ENCODE results near the gene ADAM15. TPM values are rescaled to one million over a fixed set of nuclear protein-coding genes. Genes with fewer than 3 reads are reported as not detected.

Gene ADAM15
- total RNA-seq, 4 donors from 2014 or later = 30.3 to 42.8 (median 36.9) TPM

DNA sequence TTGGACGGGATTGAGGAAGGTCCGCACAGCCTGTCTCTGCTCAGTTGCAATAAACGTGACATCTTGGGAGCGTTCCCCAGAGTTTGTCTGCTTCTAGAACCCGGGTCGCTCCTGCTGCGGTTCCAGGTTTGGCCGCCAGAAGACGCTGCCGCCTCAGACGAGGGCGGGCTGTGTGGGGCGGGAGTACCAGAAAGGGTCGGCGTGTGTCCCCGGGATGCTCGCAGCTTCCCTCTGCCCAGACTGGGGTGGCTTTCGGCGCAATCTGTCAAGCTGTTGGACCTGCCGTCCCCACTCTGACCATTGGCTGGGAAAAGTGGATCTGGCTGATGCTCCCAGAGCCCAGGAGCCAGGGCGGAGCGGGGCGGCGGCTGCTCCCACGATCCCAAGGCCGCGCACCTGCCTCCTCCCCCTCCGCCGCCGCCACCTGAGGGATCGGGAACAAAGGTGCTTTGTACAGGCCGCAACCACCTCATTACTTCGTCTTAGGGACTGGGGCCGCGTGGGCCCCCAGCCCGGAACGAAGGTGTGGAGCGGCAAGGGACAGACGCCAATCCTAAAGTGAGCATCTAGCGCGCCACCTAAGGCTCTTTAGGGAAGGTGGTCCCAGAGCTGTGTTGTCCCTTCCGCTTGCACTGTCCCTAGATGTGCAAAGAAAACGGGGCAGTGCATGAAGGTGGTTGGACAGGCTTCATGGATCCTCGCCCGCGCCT is 11.7 kb downstream of the ADAM15 start:
- in situ Hi-C loops (cut with MboI; ENCODE audit: low sequenced_read_pairs in 4 of 4) (loop anchor here in 1 of 4 donors (25.0 kb wide), 1 partner anchor 101 kb away; the partner anchor contains the start of genes CKS1B, PBXIP1, PYGO2 and SHC1), intact Hi-C loops (cut with DNase I; ENCODE audit: low total_unique reads) (loop anchor here (1.0 kb wide), 1 partner anchor 22 kb away; no protein-coding TSS in a partner anchor)
- Histone ChIP-seq H3K4me1 (peaks cover 9 to 18% of the 10 kb centered on the region in 2 donors), H3K36me3 (peaks cover 0 to 30% of the 10 kb centered on the region in 2 donors), H3K4me3 (peak overlapping the region; percentile 60 to 91 (median 78)), H3K27ac (no peak overlapping the region), H3K9me3 (no peaks in the 10 kb centered on the region), H3K27me3 (no peaks in the 10 kb centered on the region)
- ATAC-seq = no peak
- TF ChIP-seq POLR2A (IDR thresholded peaks at IDR 0.05) = no peak
- TF ChIP-seq, protein P1, sequence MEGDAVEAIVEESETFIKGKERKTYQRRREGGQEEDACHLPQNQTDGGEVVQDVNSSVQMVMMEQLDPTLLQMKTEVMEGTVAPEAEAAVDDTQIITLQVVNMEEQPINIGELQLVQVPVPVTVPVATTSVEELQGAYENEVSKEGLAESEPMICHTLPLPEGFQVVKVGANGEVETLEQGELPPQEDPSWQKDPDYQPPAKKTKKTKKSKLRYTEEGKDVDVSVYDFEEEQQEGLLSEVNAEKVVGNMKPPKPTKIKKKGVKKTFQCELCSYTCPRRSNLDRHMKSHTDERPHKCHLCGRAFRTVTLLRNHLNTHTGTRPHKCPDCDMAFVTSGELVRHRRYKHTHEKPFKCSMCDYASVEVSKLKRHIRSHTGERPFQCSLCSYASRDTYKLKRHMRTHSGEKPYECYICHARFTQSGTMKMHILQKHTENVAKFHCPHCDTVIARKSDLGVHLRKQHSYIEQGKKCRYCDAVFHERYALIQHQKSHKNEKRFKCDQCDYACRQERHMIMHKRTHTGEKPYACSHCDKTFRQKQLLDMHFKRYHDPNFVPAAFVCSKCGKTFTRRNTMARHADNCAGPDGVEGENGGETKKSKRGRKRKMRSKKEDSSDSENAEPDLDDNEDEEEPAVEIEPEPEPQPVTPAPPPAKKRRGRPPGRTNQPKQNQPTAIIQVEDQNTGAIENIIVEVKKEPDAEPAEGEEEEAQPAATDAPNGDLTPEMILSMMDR (IDR thresholded peaks at IDR 0.05 in 4 of 5, conservative IDR thresholded peaks at IDR 0.05 in 1 of 5) = peak; percentile 44 to 61 (median 56)
- DNase-seq = no peak

DNA sequence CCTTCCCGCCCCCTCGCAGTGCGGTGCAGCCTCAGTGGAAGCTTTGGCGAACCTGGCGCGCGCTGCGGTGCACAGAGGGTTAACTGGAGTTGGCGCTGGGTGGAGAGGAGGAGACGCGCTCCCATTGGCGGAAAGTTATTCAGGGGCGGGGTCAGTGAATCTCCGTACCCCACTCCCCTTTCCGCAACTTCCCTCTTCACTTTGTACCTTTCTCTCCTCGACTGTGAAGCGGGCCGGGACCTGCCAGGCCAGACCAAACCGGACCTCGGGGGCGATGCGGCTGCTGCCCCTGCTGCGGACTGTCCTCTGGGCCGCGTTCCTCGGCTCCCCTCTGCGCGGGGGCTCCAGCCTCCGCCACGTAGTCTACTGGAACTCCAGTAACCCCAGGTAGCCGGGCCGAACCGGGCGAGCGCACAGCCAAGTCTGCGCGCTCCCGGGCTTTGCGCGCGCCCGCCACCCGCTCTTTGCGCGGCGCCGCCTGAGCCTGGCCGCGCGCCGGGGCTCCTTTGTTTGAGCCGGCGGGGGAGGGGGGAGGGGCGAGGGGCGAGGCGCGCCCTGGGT is 12.5 kb downstream of the ADAM15 start, which contains the start of gene EFNA4:
Gene EFNA4 (plus strand): TSS at position 191 of the 561 bp plus-strand sequence. CDS start 84 bp downstream, at position 275.
- intact Hi-C loops (cut with DNase I; ENCODE audit: low total_unique reads) = loop anchor here (1.0 kb wide), 1 partner anchor 22 kb away; no protein-coding TSS in a partner anchor
- Histone ChIP-seq H3K27ac (peak within 1 kb of the TSS; percentile 69 to 80 (median 75)), H3K36me3 (peaks cover 0 to 22% of the 10 kb centered on the region in 2 donors), H3K4me3 (peak within 1 kb of the TSS; percentile 60 to 91 (median 78)), H3K9me3 (no peaks in the 10 kb centered on the region), H3K27me3 (no peaks in the 10 kb centered on the region), H3K4me1 (peaks cover 9 to 18% of the 10 kb centered on the region in 2 donors)
- DNase-seq (peak; percentile 69 to 72), ATAC-seq (peak; percentile 91 to 93)
- in situ Hi-C loops (cut with MboI; ENCODE audit: low sequenced_read_pairs in 4 of 4) = loop anchor here in 1 of 4 donors (25.0 kb wide), 1 partner anchor 101 kb away; the partner anchor contains the start of genes CKS1B, PBXIP1, PYGO2 and SHC1
- TF ChIP-seq, protein P1 (IDR thresholded peaks at IDR 0.05 in 4 of 5, conservative IDR thresholded peaks at IDR 0.05 in 1 of 5) = no peak
- TF ChIP-seq POLR2A (IDR thresholded peaks at IDR 0.05) = peak in 1 of 2 donors; percentile 28

DNA sequence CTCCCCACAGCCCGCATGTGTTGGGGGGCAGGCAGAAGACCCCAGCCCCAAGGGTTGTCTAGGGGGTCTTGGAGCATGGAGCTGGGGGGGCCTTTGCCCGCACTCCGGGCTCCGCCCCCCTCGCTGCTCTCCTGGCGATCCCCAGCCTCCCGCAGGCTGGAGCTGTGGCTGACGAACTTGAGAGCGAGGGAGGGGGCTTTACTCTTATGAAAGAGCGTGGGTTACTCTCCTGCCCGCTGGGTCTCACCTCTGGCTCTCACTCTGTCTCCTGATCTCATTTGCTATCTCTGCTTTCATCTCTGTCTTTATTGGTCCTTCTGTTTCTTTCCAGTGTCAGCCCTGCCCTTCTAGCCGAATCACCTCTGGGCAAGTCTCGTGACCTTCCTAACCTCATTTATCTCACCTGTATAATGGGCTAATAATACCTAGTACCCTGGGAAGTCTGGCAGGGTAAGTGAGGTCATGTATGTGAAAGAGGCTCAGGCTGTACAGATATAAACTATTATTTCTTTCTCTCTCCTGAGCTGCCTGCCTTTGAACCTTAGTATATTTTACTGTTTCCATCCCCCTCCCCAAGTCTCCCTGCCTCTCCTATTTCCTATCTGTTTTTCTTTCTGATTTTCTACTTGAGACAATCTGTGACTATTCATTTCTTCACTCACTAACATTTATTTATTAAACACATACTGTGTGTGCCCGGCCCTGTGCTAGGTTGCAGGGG is 13.2 kb downstream of the ADAM15 start:
- peaks cover 9 to 18% of the 10 kb centered on the region in 2 donors for H3K4me1 ChIP-seq
- H3K4me3 ChIP-seq = peak overlapping the region; percentile 60 to 91 (median 78)
- peaks cover 0 to 16% of the 10 kb centered on the region in 2 donors for H3K36me3 ChIP-seq
- intact Hi-C loops (cut with DNase I; ENCODE audit: low total_unique reads) = no loop called here
- no peaks in the 10 kb centered on the region for H3K27me3 ChIP-seq
- peak overlapping the region; percentile 69 to 80 (median 75) for H3K27ac ChIP-seq
- no peaks in the 10 kb centered on the region for H3K9me3 ChIP-seq
- in situ Hi-C loops (cut with MboI; ENCODE audit: low sequenced_read_pairs in 4 of 4) = loop anchor here in 1 of 4 donors (25.0 kb wide), 1 partner anchor 102 kb away; the partner anchor contains the start of genes CKS1B, PBXIP1, PYGO2 and SHC1
- ATAC-seq (peak in 1 of 2 donors; percentile 11), DNase-seq (no peak)
- TF ChIP-seq, protein P1 (IDR thresholded peaks at IDR 0.05 in 4 of 5, conservative IDR thresholded peaks at IDR 0.05 in 1 of 5) = no peak
- TF ChIP-seq POLR2A (IDR thresholded peaks at IDR 0.05) = no peak

DNA sequence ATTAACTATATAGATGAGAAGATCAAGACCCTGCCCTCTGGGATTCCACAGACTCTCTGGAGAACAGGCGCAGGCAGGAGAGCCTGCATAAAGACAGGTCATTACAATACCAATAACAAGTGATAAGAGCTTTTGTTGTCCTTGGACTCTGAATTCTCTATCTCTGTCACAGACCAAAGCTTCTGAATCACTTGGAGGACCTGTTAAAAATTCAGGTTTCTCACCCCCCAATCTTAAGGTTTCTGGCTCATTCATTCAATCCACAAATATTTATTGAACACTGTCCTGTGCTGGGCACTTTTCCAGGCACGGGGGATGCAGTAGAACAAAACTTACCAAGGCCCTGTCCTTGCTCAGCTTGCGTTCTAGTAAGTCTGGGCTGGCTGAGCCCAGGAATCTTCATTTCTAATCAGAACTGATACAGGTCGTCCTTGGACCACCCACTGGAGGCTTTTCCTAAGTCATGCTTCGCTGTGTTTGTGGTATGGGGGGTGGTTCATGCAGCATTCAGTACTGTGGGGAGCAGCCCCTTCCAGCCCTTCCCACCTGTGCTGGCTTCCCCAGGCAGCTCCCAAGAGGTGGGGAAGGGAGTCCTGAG is 13.8 kb downstream of the ADAM15 start:
- TF ChIP-seq, protein P1 (IDR thresholded peaks at IDR 0.05 in 4 of 5, conservative IDR thresholded peaks at IDR 0.05 in 1 of 5) = no peak
- TF ChIP-seq POLR2A (IDR thresholded peaks at IDR 0.05) = no peak
- Histone ChIP-seq H3K27me3 (no peaks in the 10 kb centered on the region), H3K36me3 (peaks cover 0 to 9% of the 10 kb centered on the region in 2 donors), H3K4me1 (peaks cover 9 to 21% of the 10 kb centered on the region in 2 donors), H3K9me3 (no peaks in the 10 kb centered on the region), H3K27ac (no peak overlapping the region), H3K4me3 (no peak overlapping the region)
- ATAC-seq (no peak), DNase-seq (no peak)
- in situ Hi-C loops (cut with MboI; ENCODE audit: low sequenced_read_pairs in 4 of 4) (loop anchor here in 1 of 4 donors (25.0 kb wide), 1 partner anchor 103 kb away; the partner anchor contains the start of genes CKS1B, PBXIP1, PYGO2 and SHC1), intact Hi-C loops (cut with DNase I; ENCODE audit: low total_unique reads) (no loop called here)
